HL-60 (cell line): ENCODE results near the gene PCDHB7.

Source experiments
- POLR2AphosphoS5 ChIP-seq: IDR thresholded peaks from 2 replicates; pipeline ENCODE4 v1.6.1; 2012; ENCODE audit warnings: low read depth
- TF ChIP-seq, protein P1 (sequence below): IDR thresholded peaks from one replicate; pipeline ENCODE4 v1.5.1; 2011; ENCODE audit warnings: low read length, control low read depth, inconsistent platforms; ENCODE audit not compliant: insufficient read depth

- TF ChIP-seq, protein P1, sequence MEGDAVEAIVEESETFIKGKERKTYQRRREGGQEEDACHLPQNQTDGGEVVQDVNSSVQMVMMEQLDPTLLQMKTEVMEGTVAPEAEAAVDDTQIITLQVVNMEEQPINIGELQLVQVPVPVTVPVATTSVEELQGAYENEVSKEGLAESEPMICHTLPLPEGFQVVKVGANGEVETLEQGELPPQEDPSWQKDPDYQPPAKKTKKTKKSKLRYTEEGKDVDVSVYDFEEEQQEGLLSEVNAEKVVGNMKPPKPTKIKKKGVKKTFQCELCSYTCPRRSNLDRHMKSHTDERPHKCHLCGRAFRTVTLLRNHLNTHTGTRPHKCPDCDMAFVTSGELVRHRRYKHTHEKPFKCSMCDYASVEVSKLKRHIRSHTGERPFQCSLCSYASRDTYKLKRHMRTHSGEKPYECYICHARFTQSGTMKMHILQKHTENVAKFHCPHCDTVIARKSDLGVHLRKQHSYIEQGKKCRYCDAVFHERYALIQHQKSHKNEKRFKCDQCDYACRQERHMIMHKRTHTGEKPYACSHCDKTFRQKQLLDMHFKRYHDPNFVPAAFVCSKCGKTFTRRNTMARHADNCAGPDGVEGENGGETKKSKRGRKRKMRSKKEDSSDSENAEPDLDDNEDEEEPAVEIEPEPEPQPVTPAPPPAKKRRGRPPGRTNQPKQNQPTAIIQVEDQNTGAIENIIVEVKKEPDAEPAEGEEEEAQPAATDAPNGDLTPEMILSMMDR: no peak
- TF ChIP-seq POLR2AphosphoS5: no peak
These were observed 16.7 kb upstream of the PCDHB7 start for GRCh38 chr5:141155540-141156374.
